ENCODE measurements around the gene FGF10.

FGF10 gene

DNA sequence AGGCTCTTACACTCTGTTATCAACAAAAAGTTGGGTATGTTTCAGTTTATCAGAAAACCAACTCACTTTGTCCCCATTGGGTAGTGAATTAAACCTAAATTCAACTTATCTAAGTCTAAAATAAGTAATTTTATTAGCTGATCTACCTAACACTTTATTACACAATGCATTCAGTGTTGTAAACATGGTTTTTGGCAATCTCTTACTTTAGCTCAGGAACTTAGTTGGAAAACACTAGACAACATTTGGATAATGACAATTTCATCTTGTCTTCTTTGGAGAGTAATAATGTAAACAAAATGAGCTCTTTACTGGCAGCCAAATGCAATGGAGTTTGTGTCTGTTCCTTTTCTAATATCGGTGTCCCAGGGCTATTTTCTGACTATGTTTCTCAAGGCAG lies 33.0 kb downstream of the FGF10 start:
- DNase-seq (ENCODE audit: low read depth) = no peak

DNA sequence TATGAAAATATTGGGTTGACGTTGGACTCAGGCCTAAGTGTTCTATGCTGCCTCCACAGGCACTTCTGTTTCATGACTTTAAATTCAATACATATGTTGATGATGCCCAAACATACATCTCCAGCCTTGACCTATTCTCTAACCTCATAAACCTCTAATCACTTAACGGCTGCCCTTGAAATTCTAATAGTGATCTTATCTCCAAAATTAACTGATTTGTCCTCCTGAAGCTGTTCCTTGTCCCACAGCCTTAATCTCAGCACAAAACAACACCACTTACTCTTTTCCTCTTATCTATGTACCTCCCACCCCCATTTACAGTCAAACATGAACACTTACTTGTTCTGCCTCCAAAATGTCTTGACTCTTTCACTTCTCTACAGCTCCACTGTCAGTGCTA lies 43.3 kb downstream of the FGF10 start:
- no peak for DNase-seq (ENCODE audit: low read depth)

DNA sequence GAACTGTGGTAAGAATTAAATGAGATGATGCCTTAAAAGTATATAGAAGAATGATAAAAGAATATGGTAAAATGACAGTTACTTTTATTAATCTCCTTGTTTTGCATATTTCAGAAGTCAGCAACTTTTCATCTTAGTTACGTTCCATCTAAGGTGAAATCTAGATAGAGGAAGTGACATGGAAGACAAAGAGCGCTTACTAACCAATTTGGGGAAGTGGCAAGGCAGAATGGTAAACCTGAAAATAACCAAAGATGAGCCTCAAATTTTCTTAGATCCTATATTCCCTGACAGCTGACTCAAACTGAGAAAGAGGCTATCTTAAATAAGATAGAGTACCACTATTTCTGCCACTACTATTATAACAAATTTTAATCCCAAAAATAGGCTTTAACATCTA lies 52.5 kb downstream of the FGF10 start:
- no peak for DNase-seq (ENCODE audit: low read depth)

DNA sequence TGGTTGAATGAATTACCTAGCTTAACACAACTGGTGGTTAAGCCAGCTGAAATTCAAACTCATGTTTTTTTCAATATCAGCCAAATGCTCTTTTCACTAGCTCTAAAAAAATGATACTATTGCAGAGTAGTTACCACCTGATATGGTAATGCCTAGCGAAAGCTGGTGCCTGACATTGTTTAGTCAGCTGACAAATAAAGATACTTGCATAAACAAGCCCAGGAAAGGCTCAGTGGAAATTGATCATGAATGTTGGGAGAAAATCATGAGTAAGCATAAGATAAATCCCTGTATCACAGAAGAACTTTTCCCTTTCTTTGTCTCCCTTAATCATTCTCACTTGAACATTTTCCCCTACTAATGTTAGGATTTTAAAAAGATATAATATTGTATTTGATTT lies 54.6 kb downstream of the FGF10 start:
- DNase-seq (ENCODE audit: low read depth) = peak; percentile 2

DNA sequence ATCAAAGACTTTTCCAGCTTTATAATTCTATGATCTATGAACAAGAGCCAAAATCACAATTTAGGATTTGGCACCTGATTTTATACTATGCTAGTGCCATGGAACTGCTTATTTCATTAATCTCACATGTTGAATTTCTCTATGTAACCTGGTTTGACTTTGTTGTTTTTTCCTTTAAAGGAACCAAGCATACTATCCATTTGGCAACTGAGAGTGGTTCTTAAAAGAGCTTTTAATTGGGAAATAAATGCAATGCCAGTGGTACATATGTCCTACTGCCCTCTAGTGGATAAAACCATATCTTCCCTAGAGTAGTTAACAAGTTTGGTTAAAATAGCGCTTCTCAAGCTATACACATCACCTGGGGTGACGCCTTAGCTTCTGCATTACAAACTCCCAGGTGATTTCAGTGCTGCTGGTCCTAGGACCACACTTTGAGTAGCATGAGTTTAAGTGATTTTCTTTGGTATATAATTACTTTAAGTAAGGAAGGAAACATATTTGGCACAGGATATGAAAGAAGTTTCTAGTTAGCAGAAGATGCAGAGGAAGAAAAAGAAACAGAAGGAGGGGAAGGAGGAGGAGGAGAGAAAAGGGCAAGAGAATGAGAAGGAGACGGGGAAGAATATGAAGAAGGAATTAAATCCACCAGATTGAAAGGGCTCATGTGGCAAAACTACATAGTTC lies 56.8 kb downstream of the FGF10 start:
- peak; percentile 58 for DNase-seq (ENCODE audit: low read depth)

DNA sequence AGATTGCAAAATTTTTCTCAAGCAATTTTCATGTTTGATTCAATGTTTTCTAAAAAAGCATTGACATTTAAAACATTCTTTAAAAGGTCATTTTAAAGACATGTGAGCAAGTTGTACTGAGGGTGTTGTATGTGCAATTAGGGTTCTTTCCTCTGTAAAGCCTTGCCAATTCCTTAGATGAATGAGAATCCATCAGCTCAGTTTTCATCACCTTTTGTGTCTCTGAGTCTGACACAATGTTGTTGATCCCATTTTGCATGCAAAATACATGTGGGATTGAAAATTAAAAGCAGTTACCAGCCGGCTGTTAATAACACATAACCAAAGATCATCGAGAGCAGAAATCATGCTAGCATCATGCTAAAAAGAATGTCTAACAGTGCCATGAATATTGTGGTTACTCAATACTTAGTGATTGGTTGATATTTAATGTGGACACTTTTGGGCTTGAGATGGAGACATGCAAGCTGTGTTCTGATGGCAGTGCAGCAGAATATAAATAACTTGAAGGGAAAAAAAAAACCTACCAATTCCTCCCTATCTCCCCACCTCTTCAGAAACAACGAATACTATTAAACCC lies 57.7 kb downstream of the FGF10 start:
- DNase-seq (ENCODE audit: low read depth) = no peak

DNA sequence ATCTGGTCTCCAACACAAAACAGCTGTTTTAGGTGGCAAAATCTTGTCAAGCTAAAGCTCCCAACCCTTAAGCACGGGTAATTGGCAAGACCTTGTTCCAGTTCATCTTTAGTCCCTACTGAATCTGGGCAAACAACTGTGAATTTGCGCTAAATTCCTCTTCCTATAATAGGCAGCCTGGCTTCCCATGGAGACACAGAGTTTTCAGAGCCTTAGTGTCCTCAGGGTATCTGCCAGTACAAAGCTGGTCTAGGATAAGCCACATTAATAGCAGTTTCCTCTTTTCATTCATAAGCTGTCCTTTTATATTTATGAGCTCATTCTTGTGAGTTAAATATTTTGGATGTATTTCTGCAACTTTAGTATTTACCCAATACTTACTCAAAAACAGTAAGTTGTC lies 59.5 kb downstream of the FGF10 start:
- no peak for DNase-seq (ENCODE audit: low read depth)

DNA sequence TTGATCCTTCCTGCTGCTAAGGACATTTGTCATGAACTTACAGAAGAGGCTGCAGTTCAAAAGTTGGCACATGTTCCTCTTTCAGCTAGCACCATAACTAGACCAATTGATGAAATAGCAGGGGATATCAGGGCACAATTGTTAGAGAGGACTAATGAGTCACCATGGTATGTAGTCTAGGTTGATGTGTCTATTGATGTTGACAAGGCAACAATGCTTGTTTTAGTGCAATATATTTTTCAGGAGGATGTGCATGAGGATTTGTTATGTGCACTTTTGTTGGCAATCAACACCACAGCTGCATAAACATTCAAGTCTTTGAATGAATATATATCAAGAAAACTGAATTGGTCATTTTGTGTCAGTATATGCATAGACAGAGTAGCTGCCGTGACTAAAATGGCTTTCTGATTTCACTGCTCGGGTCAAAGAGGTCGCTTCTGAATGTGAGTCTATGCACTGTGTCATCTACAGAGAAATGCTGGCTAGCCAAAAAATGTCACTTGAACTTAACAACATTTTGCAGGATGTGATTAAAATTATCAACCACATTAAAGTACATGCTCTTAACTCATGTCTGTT lies 68.0 kb downstream of the FGF10 start:
- no peak for DNase-seq (ENCODE audit: low read depth)

DNA sequence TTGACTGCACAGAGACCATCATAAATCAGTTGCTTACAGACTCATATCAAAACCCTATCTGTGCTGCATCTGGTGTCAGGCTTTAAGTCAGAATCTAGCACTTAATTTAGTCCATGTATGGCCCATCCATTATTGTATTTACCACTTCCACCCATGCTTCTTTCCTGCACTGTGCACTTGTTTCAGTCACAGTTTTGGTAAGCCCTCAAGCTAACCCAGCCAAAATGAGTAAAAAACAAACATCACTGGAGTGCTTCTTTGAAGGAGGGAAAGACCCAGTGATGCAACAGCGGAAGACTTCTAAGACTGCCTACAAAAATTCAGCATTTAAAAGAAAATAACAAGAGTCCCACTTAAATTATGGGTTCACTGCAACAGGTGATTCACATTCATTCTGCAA lies 69.0 kb downstream of the FGF10 start:
- no peak for DNase-seq (ENCODE audit: low read depth)

DNA sequence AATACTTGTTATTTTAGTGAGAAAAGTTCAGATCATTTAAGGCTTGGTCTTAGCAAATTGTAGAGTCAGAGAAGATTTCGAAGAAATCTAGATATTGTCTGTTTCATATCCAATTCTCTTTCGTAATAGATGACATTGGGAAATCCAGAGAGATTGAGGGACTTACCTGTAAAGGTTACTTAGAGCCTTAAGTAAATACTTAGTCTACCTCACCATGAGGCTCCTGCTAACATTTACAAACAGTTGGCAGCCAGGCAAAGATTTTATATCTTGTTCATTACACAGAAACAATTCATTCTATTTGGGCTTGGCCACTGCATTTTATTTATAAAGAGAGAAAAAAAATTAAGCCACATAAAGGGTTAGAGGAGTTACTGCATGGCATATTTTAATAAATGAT lies 70.3 kb downstream of the FGF10 start:
- DNase-seq (ENCODE audit: low read depth) = no peak

DNA sequence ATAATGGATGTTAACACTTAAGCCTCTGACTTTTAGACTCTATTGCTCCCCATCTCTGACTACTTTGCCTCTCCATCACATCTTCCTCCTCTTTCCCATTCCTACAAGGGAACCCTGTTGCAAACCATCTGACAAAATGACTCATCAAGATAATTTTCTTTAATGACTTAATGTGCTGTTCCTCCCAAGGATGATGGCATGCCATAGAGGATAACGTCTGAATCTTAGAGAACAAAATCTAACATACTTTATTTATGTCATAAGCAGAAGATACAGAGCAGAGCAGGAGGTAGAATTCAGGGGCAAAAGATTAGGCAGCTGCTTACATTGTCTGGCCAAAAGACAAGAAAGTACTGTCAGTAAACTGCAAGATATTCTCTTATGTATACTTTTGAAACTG lies 76.8 kb downstream of the FGF10 start:
- DNase-seq (ENCODE audit: low read depth) = peak; percentile 7

DNA sequence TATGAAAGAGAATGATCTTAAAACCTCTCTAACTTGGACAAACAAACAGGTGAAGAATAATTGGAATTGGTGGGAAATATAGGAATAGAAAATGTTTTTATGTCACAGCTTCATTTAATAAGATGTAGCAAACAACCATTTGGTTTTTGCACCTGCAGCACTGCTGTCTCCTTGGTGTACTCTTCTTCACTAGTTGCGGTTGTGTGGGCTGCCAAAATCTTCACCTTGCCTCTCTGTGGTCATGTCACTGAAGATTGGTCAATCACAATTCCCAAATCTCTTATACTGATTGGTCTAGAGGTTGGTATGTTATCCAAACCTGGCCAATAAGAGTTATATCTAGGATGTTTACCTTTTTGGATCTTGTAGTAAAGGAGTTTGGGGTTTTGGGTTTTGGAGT lies 88.7 kb downstream of the FGF10 start:
- DNase-seq (ENCODE audit: low read depth) = no peak

DNA sequence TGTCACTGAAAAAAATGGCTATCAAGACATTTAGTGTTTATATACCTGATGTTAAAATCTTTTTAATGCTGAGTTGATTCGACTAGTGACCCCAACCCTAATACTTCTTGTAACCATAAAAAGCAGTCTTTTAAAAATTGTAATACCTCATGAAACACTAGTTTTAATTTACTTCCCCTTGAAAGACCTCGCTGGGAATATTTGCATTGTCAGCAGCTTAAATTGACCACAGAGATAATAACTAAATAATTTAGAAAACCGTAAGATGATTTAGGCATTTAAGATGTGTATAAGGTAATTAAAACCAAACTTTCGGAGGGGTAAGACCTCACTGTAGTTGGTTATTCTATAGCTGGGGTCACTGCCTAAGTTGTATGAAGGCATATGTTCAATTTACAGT lies 89.8 kb downstream of the FGF10 start:
- DNase-seq (ENCODE audit: low read depth) = no peak

DNA sequence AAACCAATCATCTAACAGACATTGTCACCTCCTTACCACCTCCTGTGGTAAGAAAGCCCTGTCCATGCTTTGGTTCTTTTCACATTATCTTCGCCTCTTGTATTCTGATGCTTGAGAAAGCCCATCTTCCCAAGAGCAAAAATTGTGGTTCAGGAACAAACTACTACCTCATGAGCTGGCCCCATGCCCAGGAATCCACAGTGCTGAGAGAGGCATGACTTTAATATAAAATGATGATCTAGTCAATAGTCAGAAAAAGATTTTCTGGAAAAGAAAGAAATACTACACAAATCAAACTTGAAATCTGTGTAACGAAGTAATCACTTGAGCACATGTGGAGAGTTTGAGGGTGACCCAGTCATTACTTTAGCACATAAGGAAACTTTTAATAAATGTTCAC lies 94.7 kb downstream of the FGF10 start:
- DNase-seq (ENCODE audit: low read depth) = no peak

DNA sequence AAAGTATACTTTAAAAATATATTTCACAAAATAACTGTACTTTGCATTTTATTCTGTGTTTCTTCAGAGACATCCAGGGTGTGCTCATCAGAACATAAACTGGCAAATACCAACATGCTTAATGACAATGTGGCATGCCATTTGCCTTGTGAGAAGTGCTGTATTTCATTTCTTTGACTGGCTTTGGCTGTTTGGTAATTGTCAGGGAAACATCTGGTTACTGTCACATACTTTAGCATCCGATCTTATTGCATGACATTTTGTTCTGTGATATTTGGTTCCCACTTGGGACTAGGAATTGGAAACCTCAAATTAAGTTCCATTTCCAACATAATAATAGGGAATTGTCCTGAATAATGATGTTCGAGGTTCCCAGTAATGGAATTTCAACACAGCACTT lies 96.5 kb downstream of the FGF10 start:
- no peak for DNase-seq (ENCODE audit: low read depth)

DNA sequence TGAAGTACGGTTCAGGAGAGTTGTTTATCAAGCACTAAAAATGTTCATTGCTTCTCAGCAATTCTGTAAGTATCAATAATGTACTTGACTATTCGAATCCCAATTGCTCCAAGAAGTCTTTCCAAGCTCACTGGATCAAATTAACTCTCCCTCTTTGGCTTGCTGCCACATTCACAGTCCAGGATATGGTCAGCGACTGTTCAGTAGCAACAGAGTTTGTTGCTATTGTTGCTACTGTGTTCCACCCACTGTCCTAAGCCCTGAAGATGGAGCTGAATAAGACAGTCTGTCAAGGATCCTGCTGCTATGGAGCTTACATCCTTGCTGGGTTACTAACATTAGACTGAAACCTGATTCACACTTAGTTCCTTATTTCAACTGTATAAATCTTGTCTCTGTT lies 110.8 kb downstream of the FGF10 start:
- no peak for DNase-seq (ENCODE audit: low read depth)

DNA sequence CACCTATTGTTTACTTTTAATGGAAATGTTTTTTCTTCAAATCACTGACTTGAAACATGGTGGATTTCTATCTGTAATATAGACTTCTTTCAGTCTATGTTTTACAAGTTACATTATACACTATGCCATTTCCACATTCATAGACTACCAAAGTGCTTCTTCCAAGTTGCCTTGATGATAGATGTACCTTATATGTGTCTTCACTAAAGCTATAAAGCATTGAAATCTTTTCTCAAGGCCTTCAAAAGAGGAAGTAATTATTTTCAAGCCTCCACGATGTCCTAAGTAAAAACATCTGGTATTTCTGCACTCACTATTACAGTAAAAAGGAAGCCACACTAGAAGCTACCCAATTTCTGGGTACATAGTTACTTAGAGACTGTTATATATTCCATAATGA lies 113.3 kb downstream of the FGF10 start:
- DNase-seq (ENCODE audit: low read depth) = no peak

DNA sequence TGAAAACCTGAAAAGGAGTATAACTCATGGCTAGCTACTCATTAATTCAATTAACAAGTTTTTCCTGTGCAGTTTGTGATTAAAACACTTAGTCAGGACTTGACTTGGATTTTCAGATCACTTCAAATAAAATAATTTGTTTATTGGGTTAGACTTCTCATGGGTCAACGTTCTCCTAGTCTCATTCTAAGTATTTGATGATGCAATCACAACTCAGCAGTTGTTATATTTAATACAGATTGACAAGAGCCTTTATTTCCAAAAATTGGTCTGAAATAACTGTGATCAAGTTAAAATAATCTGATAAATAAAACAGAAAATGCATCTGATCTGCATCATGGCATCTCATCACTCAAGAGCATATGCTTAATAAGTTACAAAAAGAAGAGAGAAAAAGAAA lies 113.9 kb downstream of the FGF10 start:
- DNase-seq (ENCODE audit: low read depth) = no peak

DNA sequence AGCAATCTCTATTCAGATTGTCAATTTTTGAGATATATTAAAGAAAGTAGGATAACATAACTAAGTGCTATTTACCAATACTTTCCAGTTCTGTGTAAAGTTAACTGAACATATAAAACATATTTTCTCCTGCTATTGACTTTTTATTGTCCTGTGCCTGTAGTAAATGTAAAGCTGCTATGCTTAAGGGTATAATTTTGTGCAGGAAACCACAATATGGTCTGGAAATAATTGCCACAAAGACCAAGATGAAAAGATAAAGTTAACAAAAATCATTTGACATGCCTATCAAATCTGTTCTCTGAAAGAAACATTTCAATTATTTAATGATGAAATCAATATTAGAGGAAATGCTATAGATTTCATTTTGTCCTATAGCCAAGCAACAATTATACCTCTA lies 121.3 kb downstream of the FGF10 start:
- DNase-seq (ENCODE audit: low read depth) = no peak

DNA sequence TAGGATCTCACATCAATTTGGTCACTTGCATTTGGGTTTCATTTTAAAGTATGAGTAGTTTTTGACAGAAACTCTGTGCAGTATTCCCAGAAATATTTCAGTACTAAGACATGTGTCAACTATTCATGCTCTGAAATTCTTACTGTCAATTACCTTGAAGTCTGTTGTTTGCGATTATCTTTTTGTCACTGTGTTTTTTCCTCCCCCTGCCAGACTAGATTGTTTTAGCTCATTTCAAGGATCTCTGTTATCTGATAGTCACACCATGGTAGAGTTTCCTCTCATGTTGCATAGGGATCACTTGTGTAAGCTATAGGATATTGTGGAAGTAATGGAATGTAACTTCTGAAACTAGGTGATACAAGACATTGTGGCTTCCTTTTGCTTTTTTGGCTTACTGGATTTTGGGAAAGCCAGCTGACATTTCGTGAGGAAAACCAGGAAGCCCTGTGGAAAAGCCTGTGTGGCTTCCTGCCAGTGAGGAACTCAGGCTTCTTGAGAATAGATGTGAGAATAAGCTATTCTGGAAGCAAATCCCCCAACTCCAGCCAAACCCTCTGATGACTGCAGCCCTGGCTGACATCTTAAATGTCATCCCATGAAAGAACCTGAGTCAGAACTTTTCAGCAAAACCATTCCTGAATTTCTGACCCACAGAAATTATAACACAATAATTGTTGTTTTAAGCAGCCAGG lies 122.2 kb downstream of the FGF10 start:
- no peak for DNase-seq (ENCODE audit: low read depth)

DNA sequence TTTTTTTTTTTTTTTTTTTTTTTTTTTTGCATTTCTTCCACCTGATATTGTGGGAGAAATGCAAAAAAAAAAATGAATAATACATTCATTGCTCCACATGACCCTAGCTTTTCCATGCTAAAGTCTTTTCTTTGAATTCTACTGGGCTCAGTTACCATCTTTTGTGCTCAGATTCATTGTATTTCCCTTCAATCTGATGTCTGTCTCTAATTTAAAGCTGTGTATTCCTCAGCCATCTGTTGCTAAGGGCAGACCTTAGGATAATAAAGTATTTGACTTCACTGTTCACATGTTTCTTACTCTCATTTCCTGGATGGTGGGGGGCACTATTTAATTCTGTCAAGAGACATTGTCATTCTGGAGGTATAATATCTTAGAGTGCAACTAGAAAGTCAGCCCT lies 123.5 kb downstream of the FGF10 start:
- DNase-seq (ENCODE audit: low read depth) = no peak

DNA sequence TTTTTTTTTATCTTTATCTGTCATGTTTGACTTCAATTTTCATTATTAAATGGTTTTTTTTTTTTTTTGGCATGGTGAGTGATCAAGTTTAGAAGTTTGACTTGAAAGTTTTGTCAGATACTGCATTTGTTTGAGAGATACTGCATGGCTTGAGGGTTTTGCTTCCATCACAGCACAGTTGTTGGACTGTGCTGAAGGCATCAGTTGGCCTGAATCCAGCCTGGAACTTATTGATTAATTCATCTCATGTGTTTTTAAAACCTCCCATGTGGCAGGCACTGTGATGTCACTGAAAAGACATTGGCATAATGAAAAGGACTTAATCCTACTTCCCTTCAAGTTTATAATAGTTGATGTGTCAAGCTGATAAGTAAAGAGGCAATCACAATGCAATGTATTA lies 128.4 kb downstream of the FGF10 start:
- no peak for DNase-seq (ENCODE audit: low read depth)

DNA sequence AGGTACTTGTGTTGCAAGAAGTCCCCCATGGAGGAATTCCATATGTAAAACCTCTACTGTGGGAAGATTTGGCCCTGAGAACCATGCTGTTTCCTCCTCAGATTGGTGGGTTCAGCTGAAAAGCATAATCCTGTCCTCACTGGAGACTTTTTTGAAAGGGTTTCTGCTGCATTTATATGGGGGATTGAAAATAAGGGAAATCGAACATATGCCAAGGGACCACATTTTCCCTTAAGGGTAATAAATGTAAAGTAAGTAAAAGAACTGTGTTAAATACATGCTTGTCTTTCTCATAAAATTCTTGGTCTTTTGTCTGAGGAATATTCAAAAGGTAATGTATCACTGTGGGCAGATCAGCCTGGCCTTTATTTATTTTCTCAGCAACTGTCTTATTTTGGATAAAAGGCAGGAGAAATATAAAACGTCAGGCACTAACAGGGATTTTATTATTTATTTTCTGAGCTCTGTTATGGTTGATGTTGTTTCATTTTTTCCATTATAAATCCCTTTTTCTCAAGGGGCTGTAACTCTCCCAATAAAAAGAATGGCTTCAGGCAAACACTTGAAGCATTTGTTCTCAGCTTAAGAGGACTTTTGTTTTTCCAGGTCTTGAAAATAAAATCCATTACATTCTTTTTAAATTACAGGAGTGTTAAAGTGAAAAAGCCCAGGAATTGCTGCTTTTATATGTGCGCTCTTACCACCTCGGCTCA lies 131.4 kb downstream of the FGF10 start:
- no peak for DNase-seq (ENCODE audit: low read depth)
